GM10248 (cell line): ENCODE data around the gene CDH15.

Source experiments
- CTCF ChIA-PET: fragments of 300-600 bp; sonication (Branson Sonifier 250); formaldehyde crosslinking; extraction: SDS; loops from one replicate; lab custom pipeline; 2021; ENCODE audit warnings: antibody characterized with exemption; lab: Yijun Ruan, JAX
- POLR2A ChIA-PET: fragments of 350-650 bp; sonication (Branson Sonifier 250); formaldehyde crosslinking; extraction: SDS; loops from one replicate; lab custom pipeline; 2020; ENCODE audit warnings: antibody characterized with exemption; lab: Yijun Ruan, JAX
- DNase-seq: peaks from one replicate; pipeline ENCODE4 v3.0.0; 2012; ENCODE audit errors: extremely low spot score
- CTCF ChIP-seq: IDR thresholded peaks from 2 replicates; pipeline ENCODE4 v1.5.1; 2012; ENCODE audit warnings: mild to moderate bottlenecking, low read depth; ENCODE audit errors: extremely low read depth, missing control alignments, control extremely low read depth

CDH15 gene

DNA sequence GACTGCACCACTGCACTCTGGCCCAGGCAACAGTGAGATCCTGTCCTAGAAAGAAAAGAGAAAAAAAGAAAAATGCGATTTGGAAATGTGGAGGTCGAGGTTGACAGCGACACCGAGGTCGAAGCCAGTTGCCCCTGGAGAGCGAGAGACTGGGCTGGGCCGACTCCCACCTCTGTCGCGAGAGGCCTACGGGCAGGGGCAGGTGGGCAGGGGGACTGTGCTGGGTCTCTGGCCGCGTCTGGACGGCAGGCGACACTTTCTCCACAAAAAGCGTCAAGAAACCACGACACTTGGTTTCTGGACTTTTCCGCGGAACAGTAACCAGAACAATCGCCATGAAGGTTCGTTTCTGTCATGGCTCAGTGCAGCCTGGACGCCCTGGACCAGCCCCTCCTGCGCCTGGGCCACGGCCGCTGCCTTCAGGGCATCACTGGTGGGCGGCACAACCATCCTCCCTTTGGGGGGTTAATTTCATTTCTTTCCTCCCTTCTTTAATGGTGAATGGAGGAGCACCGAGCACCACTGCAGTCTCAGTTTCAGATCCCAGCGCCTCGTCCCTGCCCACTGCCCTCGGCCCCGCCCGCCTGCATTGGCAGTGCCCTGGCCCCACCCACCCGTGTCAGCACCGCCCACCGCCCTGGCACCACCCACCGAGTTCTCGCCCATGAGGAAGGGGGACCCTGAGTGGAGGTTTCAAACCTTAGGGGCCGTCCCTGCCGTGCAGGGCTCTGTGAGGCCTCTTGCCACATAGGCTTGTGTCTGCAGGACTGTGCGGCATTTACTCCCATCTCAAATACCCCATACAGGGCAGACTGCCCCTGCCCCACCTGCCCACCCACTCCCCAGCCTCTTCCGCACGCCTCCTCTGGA is 18.5 kb upstream of the CDH15 start:
- no peak for TF ChIP-seq CTCF
- POLR2A ChIA-PET = no interaction called here
- DNase-seq = no peak
- CTCF ChIA-PET = no interaction called here

GRCh38 chr16:89153848-89154271 is 17.7 kb upstream of the CDH15 start:
- POLR2A ChIA-PET = interaction anchor here (1.0 kb wide), 1 partner anchor 56 kb away, joined by 3 read pairs; no protein-coding TSS in a partner anchor
- DNase-seq = no peak
- CTCF ChIA-PET = interaction anchor here (1.3 to 3.1 kb wide), 2 partner anchors 13 to 14 kb away, joined by 3 to 10 read pairs; no protein-coding TSS in a partner anchor
- TF ChIP-seq CTCF = no peak

- ChIA-PET POLR2A (interaction anchor here (1.0 kb wide), 1 partner anchor 57 kb away, joined by 3 read pairs; no protein-coding TSS in a partner anchor), CTCF (interaction anchor here (1.3 to 3.1 kb wide), 2 partner anchors 13 to 14 kb away, joined by 3 to 10 read pairs; no protein-coding TSS in a partner anchor)
- no peak for TF ChIP-seq CTCF
- no peak for DNase-seq
Observed at GRCh38 chr16:89154390-89155183, 17.0 kb upstream of the CDH15 start.

- POLR2A ChIA-PET = interaction anchor here (1.3 kb wide), 1 partner anchor 13 kb away, joined by 3 read pairs; no protein-coding TSS in a partner anchor
- CTCF ChIA-PET = interaction anchor here (1.0 to 3.1 kb wide), 5 partner anchors 10 to 56 kb away, joined by 3 to 10 read pairs (median 5); no protein-coding TSS in a partner anchor
- no peak for DNase-seq
- TF ChIP-seq CTCF = no peak
Observed at GRCh38 chr16:89155184-89155679, 16.3 kb upstream of the CDH15 start.

DNA sequence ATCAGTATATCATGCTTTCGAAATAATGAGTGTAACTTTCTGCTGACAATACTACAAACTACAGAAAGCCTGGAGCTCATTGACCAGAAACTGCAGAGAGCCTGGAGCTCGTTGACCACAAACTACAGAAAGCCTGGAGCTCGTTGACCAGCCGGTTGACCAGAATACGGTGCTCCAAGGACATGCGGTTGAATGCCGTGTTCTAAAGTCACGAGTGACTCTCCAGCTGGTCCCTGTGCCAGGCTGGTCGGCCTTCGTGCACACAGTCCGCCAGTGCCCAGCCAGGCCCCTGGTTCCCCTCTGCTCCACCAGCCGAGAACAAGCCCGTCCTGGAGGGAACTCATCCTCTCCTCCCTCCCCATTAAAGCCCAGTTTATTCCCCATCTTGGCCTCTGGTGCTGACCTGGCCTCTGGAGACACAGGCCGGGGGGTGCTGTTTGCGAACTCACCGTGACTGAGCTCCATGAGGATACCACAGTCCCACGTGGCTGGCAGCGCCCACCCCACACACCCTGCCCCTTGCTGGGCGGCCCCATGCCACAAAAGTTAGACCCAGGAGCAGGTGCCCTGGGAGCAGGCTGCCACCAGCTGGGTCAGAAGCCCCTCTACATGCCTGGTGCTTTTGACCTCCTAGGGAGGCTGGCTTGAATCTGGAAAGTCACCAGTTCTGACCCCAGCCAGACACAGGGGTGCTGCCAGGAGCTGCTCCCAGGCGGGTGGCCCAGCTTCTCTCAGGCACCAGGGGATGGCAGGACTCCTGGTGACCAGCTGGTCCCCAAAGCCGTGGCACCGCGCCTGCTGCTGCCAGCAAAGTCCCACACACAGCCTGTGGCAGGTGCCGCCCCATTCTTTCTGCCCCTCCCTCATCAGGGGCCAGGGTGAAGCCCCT is 15.5 kb upstream of the CDH15 start:
- CTCF ChIA-PET = interaction anchor here (1.0 to 3.1 kb wide), 5 partner anchors 9 to 221 kb away, joined by 3 to 10 read pairs (median 5); no protein-coding TSS in a partner anchor
- TF ChIP-seq CTCF = no peak
- POLR2A ChIA-PET = interaction anchor here (0.9 to 1.3 kb wide), 2 partner anchors 12 to 51 kb away, joined by 3 read pairs; no protein-coding TSS in a partner anchor
- no peak for DNase-seq
